HepG2 (cell line): ENCODE results near the gene MCM8. TPM values are rescaled to one million over a fixed set of nuclear protein-coding genes. Genes with fewer than 3 reads are reported as not detected.

Source experiments
- ATF1 ChIP-seq: IDR thresholded peaks from 2 replicates; pipeline ENCODE4 v1.6.1; 2016; ENCODE audit warnings: mild to moderate bottlenecking, control low read depth
- ATF6 ChIP-seq: sonication (generic); formaldehyde crosslinking; conservative IDR thresholded peaks from 2 replicates; pipeline ENCODE4 v1.4.0; 2020; ENCODE audit warnings: missing genetic modification reagents
- CSRNP2 ChIP-seq: sonication (generic); formaldehyde crosslinking; conservative IDR thresholded peaks from 2 replicates; pipeline ENCODE4 v1.8.0; 2022; ENCODE audit warnings: low read depth, missing genetic modification reagents
- E2F1 ChIP-seq: sonication (generic); formaldehyde crosslinking; IDR thresholded peaks from 2 replicates; pipeline ENCODE4 v1.5.0; 2020; ENCODE audit warnings: missing genetic modification reagents
- FIP1L1 ChIP-seq: fragments of 200-400 bp; formaldehyde crosslinking; IDR thresholded peaks from 2 replicates; pipeline ENCODE4 v1.6.1; 2018; ENCODE audit warnings: low read depth, mild to moderate bottlenecking, low read length, moderate library complexity, borderline replicate concordance; ENCODE audit not compliant: insufficient read depth
- IKZF4 ChIP-seq: sonication (generic); formaldehyde crosslinking; IDR thresholded peaks from 2 replicates; pipeline ENCODE4 v1.5.1; 2020; ENCODE audit warnings: borderline replicate concordance, mild to moderate bottlenecking, low read depth, missing genetic modification reagents; ENCODE audit errors: not compliant biosample characterization
- KLF12 ChIP-seq: sonication (generic); formaldehyde crosslinking; IDR thresholded peaks from 2 replicates; pipeline ENCODE4 v1.4.0; 2020; ENCODE audit warnings: missing genetic modification reagents, borderline replicate concordance
- KLF6 ChIP-seq: IDR thresholded peaks from 2 replicates; pipeline ENCODE4 v1.8.0; 2016; ENCODE audit warnings: missing biosample characterization, missing genetic modification reagents
- MXD1 ChIP-seq: sonication (generic); formaldehyde crosslinking; IDR thresholded peaks from 2 replicates; pipeline ENCODE4 v1.4.0; 2020; ENCODE audit warnings: mild to moderate bottlenecking, missing genetic modification reagents
- PBX3 ChIP-seq: sonication (generic); formaldehyde crosslinking; IDR thresholded peaks from 2 replicates; pipeline ENCODE4 v1.8.1; 2023; ENCODE audit warnings: missing genetic modification reagents, inconsistent platforms, borderline replicate concordance
- PHF8 ChIP-seq: sonication (generic); formaldehyde crosslinking; IDR thresholded peaks from 2 replicates; pipeline ENCODE4 v1.5.0; 2020; ENCODE audit warnings: missing genetic modification reagents
- PRPF4 ChIP-seq: fragments of 200-400 bp; formaldehyde crosslinking; IDR thresholded peaks from 2 replicates; pipeline ENCODE4 v1.6.1; 2016; ENCODE audit warnings: low read length, low read depth; ENCODE audit not compliant: poor library complexity, severe bottlenecking
- ZC3H13 ChIP-seq: sonication (generic); formaldehyde crosslinking; IDR thresholded peaks from 2 replicates; pipeline ENCODE4 v1.8.1; 2023; ENCODE audit warnings: mild to moderate bottlenecking, missing genetic modification reagents, moderate library complexity
- ZFP1 ChIP-seq: IDR thresholded peaks from 2 replicates; pipeline ENCODE4 v1.6.1; 2016
- ZNF18 ChIP-seq: sonication (generic); formaldehyde crosslinking; IDR thresholded peaks from 2 replicates; pipeline ENCODE4 v1.8.0; 2022; ENCODE audit warnings: mild to moderate bottlenecking, missing genetic modification reagents; ENCODE audit not compliant: insufficient replicate concordance
- ZNF235 ChIP-seq: sonication (generic); formaldehyde crosslinking; IDR thresholded peaks from 2 replicates; pipeline ENCODE4 v1.8.1; 2023; ENCODE audit warnings: mild to moderate bottlenecking, missing genetic modification reagents, borderline replicate concordance
- ZNF740 ChIP-seq: sonication (generic); formaldehyde crosslinking; IDR thresholded peaks from 2 replicates; pipeline ENCODE4 v1.4.0; 2020; ENCODE audit warnings: missing genetic modification reagents
- polyA plus RNA-seq, 8 experiments: library from polyadenylated mRNA; depleted of rRNA in 3 of 8; stranded (reverse) in 7 of 8; unstranded in 1 of 8; fragments of >200 nt; fragmentation: Illumina TruSeq in 4 of 8; extraction: Trizol in 4 of 8; gene quantifications; 2 replicates each; pipeline versions ENCODE4 v1.2.1 to v1.2.3, GENCODE V29; 2011 to 2016; ENCODE audit warnings: low read depth in 4 of 8, missing spikeins in 1 of 8, mixed read lengths in 1 of 8; ENCODE audit not compliant: insufficient read depth in 1 of 8
- total RNA-seq, 5 experiments: library from RNA; depleted of rRNA; stranded (reverse); fragments of >200 nt; fragmentation: Illumina TruSeq; extraction: Trizol; gene quantifications; 2 replicates each; pipeline ENCODE4 v1.2.3, GENCODE V29; 2016; ENCODE audit warnings: low read depth in 1 of 5

MCM8 gene
- total and polyA plus RNA-seq, 2 of the 13 experiments (the other 11 are each of a cell fraction or from before 2014, with no cell fraction given) = 11.5 to 59.3 TPM

GRCh38 chr20:5950271-5951031 is at the start of gene MCM8, which contains the start of gene TRMT6 (continued):
- TF ChIP-seq ATF6 (CRISPR knock-in tag) = no peak; the same call in 1 of the 2 replicates
- TF ChIP-seq IKZF4 = peak; percentile 83
- peak; percentile 100 for TF ChIP-seq MXD1 (CRISPR knock-in tag)
- peak; percentile 49; the same call in 1 of the 2 replicates for TF ChIP-seq ZNF740 (CRISPR knock-in tag)
- TF ChIP-seq E2F1 (CRISPR knock-in tag) = peak; percentile 99
- no peak for TF ChIP-seq ZNF18
- peak; percentile 97 for TF ChIP-seq KLF12 (CRISPR knock-in tag)
- TF ChIP-seq PBX3 = no peak; the same call in 1 of the 2 replicates
- TF ChIP-seq ZNF235 (CRISPR knock-in tag) = peak; percentile 87; the same call in 1 of the 2 replicates
- 0 out of 2 replicates have a peak, but pooled peaks have one; percentile 73 for TF ChIP-seq FIP1L1
- TF ChIP-seq ATF1 (CRISPR knock-in tag) = peak; percentile 91
- no peak for TF ChIP-seq ZC3H13 (CRISPR knock-in tag)
- TF ChIP-seq KLF6 (CRISPR knock-in tag) = peak; percentile 95
- no peak for TF ChIP-seq CSRNP2
- no peak for TF ChIP-seq PRPF4
- TF ChIP-seq ZFP1 (CRISPR knock-in tag) = peak; percentile 94
- TF ChIP-seq PHF8 = peak; percentile 95
